ENCODE results near the gene HDDC2.

Gene HDDC2

DNA sequence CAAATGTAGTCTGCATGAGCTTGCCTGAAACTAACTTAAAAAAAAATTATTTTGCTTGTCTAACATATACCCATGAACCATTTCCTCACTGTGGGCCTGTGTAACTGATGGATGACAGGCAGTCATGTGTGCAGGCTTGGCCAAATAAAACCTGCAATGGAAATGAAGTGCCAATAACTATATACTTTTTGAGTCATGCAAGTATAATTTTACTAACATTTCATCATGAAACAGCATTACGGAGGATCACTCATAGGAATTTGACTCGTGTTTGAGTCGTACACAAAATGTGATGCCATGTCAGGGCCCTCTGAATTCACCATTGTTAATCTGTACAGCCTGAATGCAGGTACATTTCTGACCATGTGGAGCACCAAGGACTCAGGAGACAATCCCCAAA is 46.6 kb downstream of the HDDC2 start:
- Histone ChIP-seq H2AFZ (ENCODE audit: low read depth, low read length) (no peak overlapping the region), H3K79me1 (replicated peaks; ENCODE audit: low read length, poor library complexity, severe bottlenecking) (no peaks in the 10 kb centered on the region), H2BK5ac (ENCODE audit: low read depth, low read length, poor library complexity, severe bottlenecking) (no peak overlapping the region), H3K9me3 (ENCODE audit: control insufficient read depth, low read length) (no peaks in the 10 kb centered on the region), H3K4me2 (ENCODE audit: low read length, poor library complexity, severe bottlenecking) (no peak overlapping the region), H3K27ac (ENCODE audit: low read length, poor library complexity, severe bottlenecking) (no peak overlapping the region), H4K8ac (ENCODE audit: low read length) (no peak overlapping the region), H3K4me3 (ENCODE audit: insufficient read depth in 1 of 2, low read depth in 1 of 2, low read length in 2 of 2) (no peak overlapping the region), H2BK15ac (ENCODE audit: low read depth, poor library complexity, severe bottlenecking) (no peak overlapping the region), H2BK120ac (ENCODE audit: low read depth, low read length) (no peak overlapping the region), H3K14ac (ENCODE audit: low read length in 2 of 2) (no peak overlapping the region), H3K27me3 (ENCODE audit: control insufficient read depth in 1 of 2, insufficient read depth in 1 of 2, low read length in 2 of 2) (no peaks in the 10 kb centered on the region), H2BK12ac (ENCODE audit: low read length in 2 of 2) (no peak overlapping the region), H3K4ac (ENCODE audit: low read depth in 1 of 2, low read length in 2 of 2) (no peak overlapping the region), H2AK5ac (ENCODE audit: low read length, severe bottlenecking) (no peak overlapping the region), H3K9ac (ENCODE audit: low read length) (no peak overlapping the region), H3K36me3 (ENCODE audit: control insufficient read depth in 1 of 2, insufficient read depth in 2 of 2, low read depth in 1 of 2, low read length in 2 of 2) (no peaks in the 10 kb centered on the region), H3K23ac (ENCODE audit: low read length in 2 of 2) (no peak overlapping the region), H3K18ac (ENCODE audit: low read depth in 1 of 2, low read length in 2 of 2) (no peak overlapping the region), H4K91ac (ENCODE audit: low read length) (no peak overlapping the region), H3K4me1 (ENCODE audit: control insufficient read depth, insufficient read depth, low read depth, low read length) (peaks cover 4% of the 10 kb centered on the region)
- 70% methylated on average over 3 of the region's 3 CpGs for WGBS
- DNase-seq, result no peak

DNA sequence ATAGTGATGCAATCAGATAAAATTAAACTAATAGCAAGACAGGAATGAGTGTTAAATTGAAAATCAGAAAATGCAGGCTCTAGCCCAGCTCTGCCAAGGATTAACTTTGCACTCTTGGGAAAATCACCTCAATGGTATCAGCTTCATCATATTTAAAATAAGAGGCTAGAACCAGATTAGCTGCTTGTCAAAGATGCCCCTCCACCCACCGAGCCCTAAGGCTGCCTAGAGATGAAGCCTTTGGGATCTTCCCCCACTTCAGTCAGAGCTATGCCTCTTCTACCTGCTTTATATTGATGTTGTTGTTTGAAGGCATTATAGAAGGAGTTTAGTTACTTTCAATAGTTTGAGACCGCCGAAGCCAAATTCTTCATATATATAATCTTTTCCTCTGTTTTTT is 47.4 kb downstream of the HDDC2 start:
- H3K23ac ChIP-seq (ENCODE audit: low read length in 2 of 2), result no peak overlapping the region
- no CpG with 5 or more reads among the region's 3 CpGs for WGBS

GRCh38 chr6:125253881-125254280 is 47.9 kb downstream of the HDDC2 start:
- Histone ChIP-seq H4K8ac (ENCODE audit: low read length) (no peak overlapping the region), H2BK5ac (ENCODE audit: low read depth, low read length, poor library complexity, severe bottlenecking) (no peak overlapping the region), H3K4ac (ENCODE audit: low read depth in 1 of 2, low read length in 2 of 2) (no peak overlapping the region), H3K14ac (ENCODE audit: low read length in 2 of 2) (no peak overlapping the region), H3K9ac (ENCODE audit: low read length) (no peak overlapping the region), H3K23ac (ENCODE audit: low read length in 2 of 2) (no peak overlapping the region), H2BK12ac (ENCODE audit: low read length in 2 of 2) (no peak overlapping the region), H3K79me1 (replicated peaks; ENCODE audit: low read length, poor library complexity, severe bottlenecking) (no peaks in the 10 kb centered on the region), H3K18ac (ENCODE audit: low read depth in 1 of 2, low read length in 2 of 2) (no peak overlapping the region), H3K27ac (ENCODE audit: low read length, poor library complexity, severe bottlenecking) (no peak overlapping the region), H2AK5ac (ENCODE audit: low read length, severe bottlenecking) (peak overlapping the region; percentile 77), H2BK120ac (ENCODE audit: low read depth, low read length) (no peak overlapping the region), H2BK15ac (ENCODE audit: low read depth, poor library complexity, severe bottlenecking) (no peak overlapping the region), H3K27me3 (ENCODE audit: control insufficient read depth in 1 of 2, insufficient read depth in 1 of 2, low read length in 2 of 2) (no peaks in the 10 kb centered on the region), H3K36me3 (ENCODE audit: control insufficient read depth in 1 of 2, insufficient read depth in 2 of 2, low read depth in 1 of 2, low read length in 2 of 2) (no peaks in the 10 kb centered on the region), H3K4me1 (ENCODE audit: control insufficient read depth, insufficient read depth, low read depth, low read length) (peaks cover 4% of the 10 kb centered on the region), H4K91ac (ENCODE audit: low read length) (no peak overlapping the region), H2AFZ (ENCODE audit: low read depth, low read length) (no peak overlapping the region), H3K4me2 (ENCODE audit: low read length, poor library complexity, severe bottlenecking) (no peak overlapping the region), H3K9me3 (ENCODE audit: control insufficient read depth, low read length) (no peaks in the 10 kb centered on the region), H3K4me3 (ENCODE audit: insufficient read depth in 1 of 2, low read depth in 1 of 2, low read length in 2 of 2) (no peak overlapping the region)
- DNase-seq, result no peak
- WGBS, result 92% methylated on average over 2 of the region's 2 CpGs

More for the DNA sequence above, 47.4 kb downstream of the HDDC2 start:
- H3K9me3 ChIP-seq (ENCODE audit: control insufficient read depth, low read length), result no peaks in the 10 kb centered on the region
- H2AFZ ChIP-seq (ENCODE audit: low read depth, low read length), result no peak overlapping the region
- H3K36me3 ChIP-seq (ENCODE audit: control insufficient read depth in 1 of 2, insufficient read depth in 2 of 2, low read depth in 1 of 2, low read length in 2 of 2), result no peaks in the 10 kb centered on the region
- H3K18ac ChIP-seq (ENCODE audit: low read depth in 1 of 2, low read length in 2 of 2), result no peak overlapping the region
- no peak overlapping the region for H2BK15ac ChIP-seq (ENCODE audit: low read depth, poor library complexity, severe bottlenecking)
- no peak overlapping the region for H3K27ac ChIP-seq (ENCODE audit: low read length, poor library complexity, severe bottlenecking)
- H3K4me3 ChIP-seq (ENCODE audit: insufficient read depth in 1 of 2, low read depth in 1 of 2, low read length in 2 of 2), result no peak overlapping the region
- no peak overlapping the region for H3K4ac ChIP-seq (ENCODE audit: low read depth in 1 of 2, low read length in 2 of 2)
- no peak overlapping the region for H3K14ac ChIP-seq (ENCODE audit: low read length in 2 of 2)
- H3K4me1 ChIP-seq (ENCODE audit: control insufficient read depth, insufficient read depth, low read depth, low read length), result peaks cover 4% of the 10 kb centered on the region
- H2BK12ac ChIP-seq (ENCODE audit: low read length in 2 of 2), result no peak overlapping the region
- H3K9ac ChIP-seq (ENCODE audit: low read length), result no peak overlapping the region
- no peak overlapping the region for H2BK120ac ChIP-seq (ENCODE audit: low read depth, low read length)
- H3K27me3 ChIP-seq (ENCODE audit: control insufficient read depth in 1 of 2, insufficient read depth in 1 of 2, low read length in 2 of 2), result no peaks in the 10 kb centered on the region
- H3K79me1 ChIP-seq (replicated peaks; ENCODE audit: low read length, poor library complexity, severe bottlenecking), result no peaks in the 10 kb centered on the region
- H4K91ac ChIP-seq (ENCODE audit: low read length), result no peak overlapping the region
- no peak for DNase-seq
- H2BK5ac ChIP-seq (ENCODE audit: low read depth, low read length, poor library complexity, severe bottlenecking), result no peak overlapping the region
- H4K8ac ChIP-seq (ENCODE audit: low read length), result no peak overlapping the region
- H2AK5ac ChIP-seq (ENCODE audit: low read length, severe bottlenecking), result no peak overlapping the region
- no peak overlapping the region for H3K4me2 ChIP-seq (ENCODE audit: low read length, poor library complexity, severe bottlenecking)

DNA sequence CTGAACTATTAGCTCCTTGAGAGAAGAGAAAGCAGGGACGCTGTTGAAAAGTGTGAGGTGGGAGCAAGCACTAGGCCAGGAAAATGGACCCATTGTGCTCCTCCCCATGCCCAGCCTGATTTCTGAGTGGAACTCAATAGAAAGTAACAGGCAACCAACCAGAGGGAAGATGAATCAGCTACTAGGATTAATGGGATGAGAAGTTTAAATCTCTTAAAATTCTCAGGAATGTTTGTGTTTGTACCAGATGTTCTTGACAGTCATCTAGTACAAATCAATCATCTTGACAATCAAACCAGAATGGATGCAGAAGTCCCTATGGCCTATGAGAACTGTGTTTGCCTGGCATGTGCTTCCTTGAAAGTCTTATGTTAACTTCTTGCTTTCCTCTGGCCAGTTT is 48.9 kb downstream of the HDDC2 start:
- 79% methylated on average over 1 of the region's 1 CpG for WGBS

More for the DNA sequence above, 48.9 kb downstream of the HDDC2 start:
- Histone ChIP-seq H3K4me1 (ENCODE audit: control insufficient read depth, insufficient read depth, low read depth, low read length) (peaks cover 4% of the 10 kb centered on the region), H3K4me2 (ENCODE audit: low read length, poor library complexity, severe bottlenecking) (no peak overlapping the region), H2BK120ac (ENCODE audit: low read depth, low read length) (no peak overlapping the region), H3K4me3 (ENCODE audit: insufficient read depth in 1 of 2, low read depth in 1 of 2, low read length in 2 of 2) (no peak overlapping the region), H3K23ac (ENCODE audit: low read length in 2 of 2) (no peak overlapping the region), H3K27ac (ENCODE audit: low read length, poor library complexity, severe bottlenecking) (peak overlapping the region; percentile 57), H3K79me1 (replicated peaks; ENCODE audit: low read length, poor library complexity, severe bottlenecking) (no peaks in the 10 kb centered on the region), H3K9me3 (ENCODE audit: control insufficient read depth, low read length) (no peaks in the 10 kb centered on the region), H3K36me3 (ENCODE audit: control insufficient read depth in 1 of 2, insufficient read depth in 2 of 2, low read depth in 1 of 2, low read length in 2 of 2) (no peaks in the 10 kb centered on the region), H3K27me3 (ENCODE audit: control insufficient read depth in 1 of 2, insufficient read depth in 1 of 2, low read length in 2 of 2) (no peaks in the 10 kb centered on the region), H3K4ac (ENCODE audit: low read depth in 1 of 2, low read length in 2 of 2) (no peak overlapping the region), H3K14ac (ENCODE audit: low read length in 2 of 2) (no peak overlapping the region), H2AK5ac (ENCODE audit: low read length, severe bottlenecking) (no peak overlapping the region), H3K18ac (ENCODE audit: low read depth in 1 of 2, low read length in 2 of 2) (no peak overlapping the region), H2BK15ac (ENCODE audit: low read depth, poor library complexity, severe bottlenecking) (no peak overlapping the region), H4K91ac (ENCODE audit: low read length) (no peak overlapping the region), H2BK12ac (ENCODE audit: low read length in 2 of 2) (no peak overlapping the region), H3K9ac (ENCODE audit: low read length) (no peak overlapping the region), H2AFZ (ENCODE audit: low read depth, low read length) (no peak overlapping the region), H2BK5ac (ENCODE audit: low read depth, low read length, poor library complexity, severe bottlenecking) (no peak overlapping the region), H4K8ac (ENCODE audit: low read length) (no peak overlapping the region)
- peak; percentile 7 for DNase-seq

Measured in mesenchymal stem cell (in vitro differentiated cells and primary cell).